HepG2 (cell line): ENCODE measurements around the gene ZIC2. TPM values are rescaled to one million over a fixed set of nuclear protein-coding genes. Genes with fewer than 3 reads are reported as not detected.

Source experiments
- BHLHE40 ChIP-seq: IDR thresholded peaks from 2 replicates; pipeline ENCODE4 v1.6.1; 2011; ENCODE audit warnings: low read length, improper control_type of control experiment
- FOSL2 ChIP-seq: sonication (generic); formaldehyde crosslinking; IDR thresholded peaks from 2 replicates; pipeline ENCODE4 v1.4.0; 2020; ENCODE audit warnings: missing genetic modification reagents
- KIAA2018 ChIP-seq: sonication (generic); formaldehyde crosslinking; IDR thresholded peaks from 2 replicates; pipeline ENCODE4 v1.5.0; 2020; ENCODE audit warnings: mild to moderate bottlenecking, missing genetic modification reagents, borderline replicate concordance
- TCF7L2 ChIP-seq: IDR thresholded peaks from 2 replicates; pipeline ENCODE4 v1.6.1; 2011; ENCODE audit warnings: mild to moderate bottlenecking, low read depth, low read length, moderate library complexity
- ZNF543 ChIP-seq: sonication (generic); formaldehyde crosslinking; IDR thresholded peaks from 2 replicates; pipeline ENCODE4 v1.4.0; 2020; ENCODE audit warnings: mild to moderate bottlenecking, missing genetic modification reagents
- polyA plus RNA-seq, 8 experiments: library from polyadenylated mRNA; depleted of rRNA in 3 of 8; stranded (reverse) in 7 of 8; unstranded in 1 of 8; fragments of >200 nt; fragmentation: Illumina TruSeq in 4 of 8; extraction: Trizol in 4 of 8; gene quantifications; 2 replicates each; pipeline versions ENCODE4 v1.2.1 to v1.2.3, GENCODE V29; 2011 to 2016; ENCODE audit warnings: low read depth in 4 of 8, missing spikeins in 1 of 8, mixed read lengths in 1 of 8; ENCODE audit not compliant: insufficient read depth in 1 of 8
- total RNA-seq, 5 experiments: library from RNA; depleted of rRNA; stranded (reverse); fragments of >200 nt; fragmentation: Illumina TruSeq; extraction: Trizol; gene quantifications; 2 replicates each; pipeline ENCODE4 v1.2.3, GENCODE V29; 2016; ENCODE audit warnings: low read depth in 1 of 5

The ZIC2 gene
- total and polyA plus RNA-seq, 2 of the 13 experiments (the other 11 are each of a cell fraction or from before 2014, with no cell fraction given) = 0.13 TPM; not detected in 1

DNA sequence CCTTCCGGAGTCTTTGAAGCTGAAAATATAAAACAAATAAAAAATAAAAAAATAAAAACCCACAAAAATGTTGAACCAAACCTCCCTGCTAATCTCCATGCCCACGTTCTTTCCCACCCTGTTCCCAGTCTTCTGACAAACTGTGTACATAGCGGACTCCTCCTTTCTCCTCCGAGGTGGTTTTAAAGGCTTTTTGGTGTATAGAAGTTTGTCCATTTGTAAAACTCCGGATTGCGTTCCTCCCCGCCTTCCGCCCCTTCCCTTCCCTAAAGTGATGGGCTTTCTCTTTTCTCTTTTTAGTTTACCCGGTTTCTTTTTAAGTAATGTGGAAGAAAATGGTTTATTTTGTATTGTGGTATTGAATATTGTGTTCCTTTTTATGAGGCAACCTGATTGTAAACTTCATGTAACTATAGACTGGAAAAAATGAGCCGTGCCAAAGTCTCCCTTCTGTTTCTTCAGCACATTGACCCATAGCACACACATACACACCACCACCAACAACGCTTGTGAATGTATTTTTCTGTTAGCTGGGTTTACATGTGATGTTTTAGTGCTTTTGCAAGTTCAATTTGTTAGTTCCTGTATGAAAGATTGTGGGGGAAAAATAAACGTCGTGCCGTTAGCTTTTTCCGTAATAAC, 4.4 kb downstream of the ZIC2 start (continued):
- TF ChIP-seq KIAA2018 (CRISPR knock-in tag) (no peak), FOSL2 (CRISPR knock-in tag) (no peak), BHLHE40 (no peak), ZNF543 (no peak), TCF7L2 (no peak)
